Effector CD8-positive, alpha-beta T cell (primary cell): Measurements from ENCODE around the gene PSMB4.
"Not testable (repeated sequence)": the region's sequence is repeated elsewhere in the genome, so short reads cannot be mapped to it uniquely, and the experiment has no call there.

Experiments used
- DNase-seq: peaks from one replicate; lab custom pipeline; 2025; lab: John Stamatoyannopoulos, UW
- total RNA-seq, 4 experiments: gene quantifications; one replicate each; lab custom pipeline; 2026; lab: John Stamatoyannopoulos, UW

The PSMB4 gene
- total RNA-seq, result 167 to 287 (median 198) reads per million in 4 experiments

- DNase-seq, result peak; percentile 71
These were observed at the start of gene PSMB4 for GRCh38 chr1:151399324-151400171. TSS of gene PSMB4 (plus strand) at chr1:151399573. CDS start at chr1:151399588, 15 bp downstream.

GRCh38 chr1:151350323-151350722 is 49.0 kb upstream of the PSMB4 start:
- DNase-seq, result not testable (repeated sequence)

GRCh38 chr1:151352021-151352718 is 47.2 kb upstream of the PSMB4 start:
- DNase-seq, result no peak

- no peak for DNase-seq
These were observed 42.7 kb upstream of the PSMB4 start for GRCh38 chr1:151356696-151357095.

- no peak for DNase-seq
These were observed 37.5 kb upstream of the PSMB4 start for GRCh38 chr1:151361883-151362282.

- no peak for DNase-seq
These were observed 36.8 kb upstream of the PSMB4 start for GRCh38 chr1:151362308-151363155.

- no peak for DNase-seq
These were observed 34.4 kb upstream of the PSMB4 start for GRCh38 chr1:151364996-151365395.

GRCh38 chr1:151367658-151368392 is 31.5 kb upstream of the PSMB4 start:
- no peak for DNase-seq

GRCh38 chr1:151368393-151369301 is 30.7 kb upstream of the PSMB4 start:
- DNase-seq, result no peak

- DNase-seq, result no peak
These were observed 30.1 kb upstream of the PSMB4 start for GRCh38 chr1:151369302-151369610.

- no peak for DNase-seq
These were observed 29.7 kb upstream of the PSMB4 start for GRCh38 chr1:151369621-151370048.

GRCh38 chr1:151370211-151370911 is 29.0 kb upstream of the PSMB4 start:
- DNase-seq, result no peak

GRCh38 chr1:151371370-151372057 is 27.9 kb upstream of the PSMB4 start:
- DNase-seq, result no peak

GRCh38 chr1:151372058-151372934 is 27.1 kb upstream of the PSMB4 start, which contains the start of gene SELENBP1:
TSS of gene SELENBP1 (minus strand) at chr1:151372705. CDS start at chr1:151372641, 64 bp downstream.
- no peak for DNase-seq

- DNase-seq, result no peak
These were observed 26.2 kb upstream of the PSMB4 start for GRCh38 chr1:151373196-151373595.

- DNase-seq, result no peak
These were observed 22.1 kb upstream of the PSMB4 start for GRCh38 chr1:151377150-151377884.

- DNase-seq, result no peak
These were observed 14.8 kb upstream of the PSMB4 start for GRCh38 chr1:151384584-151384983.
